M059J (cell line): ENCODE measurements around the gene SIPA1L2. TPM values are rescaled to one million over a fixed set of nuclear protein-coding genes. Genes with fewer than 3 reads are reported as not detected.

Experiments
- DNase-seq: peaks from one replicate; pipeline ENCODE4 v3.0.0-alpha.2; 2012; ENCODE audit warnings: low read depth
- total RNA-seq: library from RNA; depleted of rRNA; stranded (reverse); fragments of >200 nt; shearing (Covaris generic); gene quantifications from 2 replicates; pipeline ENCODE4 v1.2.3, GENCODE V29; 2014; rRNA removed

The SIPA1L2 gene
- total RNA-seq, 1 experiment from 2014 or later: 45.0 TPM

GRCh38 chr1:232593717-232594502, 36.0 kb downstream of the SIPA1L2 start:
- DNase-seq: no peak

- DNase-seq: peak; percentile 27
These were observed 38.6 kb downstream of the SIPA1L2 start for GRCh38 chr1:232591344-232591743.

DNA sequence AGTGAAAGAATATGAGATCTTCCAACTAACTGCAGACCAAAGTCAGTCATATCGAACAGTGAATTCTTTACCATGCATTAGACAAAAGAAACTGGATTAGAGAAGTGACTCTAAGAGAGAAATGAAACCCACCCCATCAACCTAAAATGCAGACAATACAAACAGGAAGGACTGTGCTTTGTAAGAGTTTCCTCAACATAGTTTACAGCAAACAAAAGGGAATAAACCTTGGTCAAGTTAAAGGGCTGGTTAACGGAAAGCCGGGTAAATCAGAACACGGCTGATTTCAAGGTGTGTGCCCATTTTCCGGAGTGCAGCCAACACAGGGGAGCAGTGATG, 39.2 kb downstream of the SIPA1L2 start:
- no peak for DNase-seq

- DNase-seq: no peak
These were observed 39.9 kb downstream of the SIPA1L2 start for GRCh38 chr1:232589812-232590743.

GRCh38 chr1:232589111-232589811, 40.7 kb downstream of the SIPA1L2 start:
- no peak for DNase-seq

DNA sequence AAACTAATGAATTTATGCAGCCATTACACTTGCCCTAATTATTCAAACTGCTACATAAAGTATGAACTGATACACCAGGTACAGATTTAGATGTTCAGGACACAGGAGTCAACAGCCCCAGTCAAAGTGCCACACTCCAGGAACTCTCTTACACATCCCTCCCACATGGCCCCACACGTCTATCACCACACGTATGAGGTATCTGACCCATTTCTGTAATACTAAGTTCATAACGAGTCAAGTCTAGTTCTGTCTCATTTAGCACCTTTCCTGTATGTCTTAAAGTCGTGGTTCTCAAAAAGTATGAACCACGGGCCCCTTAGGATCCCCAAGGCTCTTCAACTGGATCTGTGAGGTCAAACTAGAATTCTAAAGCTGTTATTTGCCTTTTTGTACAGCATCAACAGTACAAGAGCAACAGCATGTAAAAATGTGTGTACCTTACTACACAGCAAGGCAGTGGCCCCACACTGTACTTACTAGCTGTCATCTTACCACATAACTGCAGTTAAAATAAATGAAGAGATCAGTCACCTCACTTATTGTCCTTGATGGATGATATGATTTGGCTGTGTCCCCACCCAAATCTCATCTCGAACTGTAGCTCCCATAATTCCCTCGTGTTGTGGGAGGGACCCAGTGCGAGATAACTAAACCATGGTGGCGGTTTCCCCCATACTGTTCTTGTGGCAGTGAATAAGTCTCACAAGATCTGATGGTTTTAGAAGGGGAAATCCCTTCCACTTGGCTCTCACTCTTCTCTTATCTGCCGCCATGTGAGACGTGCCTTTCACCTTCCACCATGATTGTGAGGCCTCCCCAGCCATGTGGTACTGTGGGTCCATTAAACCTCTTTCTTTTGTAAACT, 42.6 kb downstream of the SIPA1L2 start:
- DNase-seq: no peak

- no peak for DNase-seq
These were observed 43.3 kb downstream of the SIPA1L2 start for GRCh38 chr1:232586679-232587078.

DNA sequence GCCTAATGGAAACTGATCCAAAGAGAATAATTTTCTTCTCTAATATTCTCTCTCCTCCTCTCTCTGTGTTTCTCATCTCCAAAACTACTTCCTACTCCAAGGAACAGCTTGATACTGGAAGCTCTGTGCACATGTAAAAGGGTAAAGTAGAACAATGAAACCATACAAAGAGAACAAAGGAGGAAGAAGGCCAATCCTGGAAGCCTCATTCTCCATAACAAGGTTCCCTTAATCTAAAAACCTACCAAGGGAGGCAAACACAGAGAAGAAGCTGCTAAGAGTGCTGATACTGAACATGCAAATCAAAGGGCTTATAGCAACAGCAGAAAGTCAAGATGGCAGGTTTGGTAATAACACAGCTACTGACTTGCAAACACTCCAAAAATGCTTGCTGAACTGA, 44.4 kb downstream of the SIPA1L2 start:
- DNase-seq: no peak

DNA sequence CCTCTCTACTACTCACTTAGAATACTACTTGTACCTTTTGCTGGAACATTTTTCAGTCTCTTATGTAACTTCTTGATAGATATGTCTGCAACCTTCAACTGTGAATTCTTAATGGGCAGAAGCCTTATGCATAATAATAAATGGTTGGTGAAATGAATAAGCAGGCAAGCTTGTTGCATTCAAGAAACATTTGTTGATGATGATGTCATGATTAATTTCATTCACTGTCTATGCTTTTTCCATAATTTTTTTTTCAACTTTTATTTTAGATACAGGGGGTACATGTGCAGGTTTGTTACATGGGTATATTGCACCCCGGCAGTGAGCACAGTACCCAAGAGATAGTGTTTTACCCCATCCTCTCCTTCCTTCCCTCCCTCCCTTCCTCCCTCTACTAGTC, 48.0 kb downstream of the SIPA1L2 start:
- no peak for DNase-seq

Other genes starting within 250 kb of the SIPA1L2 start
- 3.9 and 6.9 TPM in 2 replicates for gene MAP10, start 175.3 kb upstream of the SIPA1L2 start, total RNA-seq